Measurements from ENCODE around the gene CSTA. TPM values are rescaled to one million over a fixed set of nuclear protein-coding genes. Genes with fewer than 3 reads are reported as not detected.

CSTA gene
- total RNA-seq, 2 experiments from 2014 or later = not detected

- no peak for DNase-seq
- Mint-ChIP-seq H3K4me1 (ENCODE audit: low read depth) (no peaks in the 10 kb centered on the region), H3K27me3 (ENCODE audit: low read depth) (peaks cover 1% of the 10 kb centered on the region), H3K4me3 (no peak overlapping the region), H3K36me3 (ENCODE audit: low read depth) (no peaks in the 10 kb centered on the region), H3K9me3 (no peaks in the 10 kb centered on the region), H3K27ac (no peak overlapping the region)
- intact Hi-C loops (cut with micrococcal nuclease) = loop anchor here (1.0 to 10.0 kb wide), 2 partner anchors 50 to 368 kb away; no protein-coding TSS in a partner anchor
- CTCF ChIA-PET = interaction anchor here (0.8 to 2.7 kb wide), 11 partner anchors 12 to 756 kb away, joined by 3 to 15 read pairs (median 4); partner anchors contain the start of gene MIX23
Measured at GRCh38 chr3:122306622-122306953, 18.5 kb upstream of the CSTA start.

- no peak for DNase-seq
- no peak overlapping the region for H3K27ac Mint-ChIP-seq
- H3K36me3 Mint-ChIP-seq (ENCODE audit: low read depth) = no peaks in the 10 kb centered on the region
- intact Hi-C loops (cut with micrococcal nuclease) = loop anchor here (10.0 kb wide), 1 partner anchor 368 kb away; no protein-coding TSS in a partner anchor
- no peaks in the 10 kb centered on the region for H3K9me3 Mint-ChIP-seq
- no peak overlapping the region for H3K4me3 Mint-ChIP-seq
- peaks cover 1% of the 10 kb centered on the region for H3K27me3 Mint-ChIP-seq (ENCODE audit: low read depth)
- CTCF ChIA-PET = interaction anchor here (1.0 to 2.7 kb wide), 4 partner anchors 11 to 405 kb away, joined by 4 to 15 read pairs (median 6); no protein-coding TSS in a partner anchor
- H3K4me1 Mint-ChIP-seq (ENCODE audit: low read depth) = no peaks in the 10 kb centered on the region
Measured at GRCh38 chr3:122307094-122307687, 17.9 kb upstream of the CSTA start.

- no peak overlapping the region for H3K4me3 Mint-ChIP-seq
- H3K4me1 Mint-ChIP-seq (ENCODE audit: low read depth) = peaks cover 5% of the 10 kb centered on the region
- DNase-seq = no peak
- CTCF ChIA-PET = interaction anchor here (2.7 kb wide), 1 partner anchor 206 kb away, joined by 15 read pairs; no protein-coding TSS in a partner anchor
- H3K9me3 Mint-ChIP-seq = no peaks in the 10 kb centered on the region
- no peaks in the 10 kb centered on the region for H3K36me3 Mint-ChIP-seq (ENCODE audit: low read depth)
- intact Hi-C loops (cut with micrococcal nuclease) = loop anchor here (10.0 kb wide), 1 partner anchor 367 kb away; no protein-coding TSS in a partner anchor
- no peak overlapping the region for H3K27ac Mint-ChIP-seq
- H3K27me3 Mint-ChIP-seq (ENCODE audit: low read depth) = peaks cover 1% of the 10 kb centered on the region
Measured at GRCh38 chr3:122307976-122308375, 17.1 kb upstream of the CSTA start.

GRCh38 chr3:122310361-122310760 is 14.7 kb upstream of the CSTA start:
- DNase-seq = no peak
- CTCF ChIA-PET = interaction anchor here (0.6 to 0.7 kb wide), 2 partner anchors 10 to 48 kb away, joined by 3 to 6 read pairs; no protein-coding TSS in a partner anchor
- Mint-ChIP-seq H3K27me3 (ENCODE audit: low read depth) (no peaks in the 10 kb centered on the region), H3K36me3 (ENCODE audit: low read depth) (no peaks in the 10 kb centered on the region), H3K4me1 (ENCODE audit: low read depth) (peaks cover 8% of the 10 kb centered on the region), H3K9me3 (no peaks in the 10 kb centered on the region), H3K27ac (no peak overlapping the region), H3K4me3 (no peak overlapping the region)
- intact Hi-C loops (cut with micrococcal nuclease) = no loop called here

GRCh38 chr3:122312826-122313225 is 12.2 kb upstream of the CSTA start:
- no peaks in the 10 kb centered on the region for H3K36me3 Mint-ChIP-seq (ENCODE audit: low read depth)
- H3K9me3 Mint-ChIP-seq = no peaks in the 10 kb centered on the region
- intact Hi-C loops (cut with micrococcal nuclease) = no loop called here
- H3K4me1 Mint-ChIP-seq (ENCODE audit: low read depth) = peaks cover 8% of the 10 kb centered on the region
- no peak overlapping the region for H3K27ac Mint-ChIP-seq
- CTCF ChIA-PET = interaction anchor here (0.9 to 1.2 kb wide), 2 partner anchors 209 to 212 kb away, joined by 3 read pairs; no protein-coding TSS in a partner anchor
- H3K4me3 Mint-ChIP-seq = no peak overlapping the region
- no peak for DNase-seq
- no peaks in the 10 kb centered on the region for H3K27me3 Mint-ChIP-seq (ENCODE audit: low read depth)

GRCh38 chr3:122313281-122313680 is 11.8 kb upstream of the CSTA start:
- CTCF ChIA-PET = interaction anchor here (0.9 to 1.2 kb wide), 2 partner anchors 209 to 212 kb away, joined by 3 read pairs; no protein-coding TSS in a partner anchor

GRCh38 chr3:122314228-122314876 is 10.7 kb upstream of the CSTA start:
- intact Hi-C loops (cut with micrococcal nuclease) = no loop called here
- DNase-seq = no peak
- H3K4me1 Mint-ChIP-seq (ENCODE audit: low read depth) = peaks cover 8% of the 10 kb centered on the region
- CTCF ChIA-PET = interaction anchor here (0.6 to 0.8 kb wide), 2 partner anchors 10 to 438 kb away, joined by 3 to 4 read pairs; no protein-coding TSS in a partner anchor
- no peak overlapping the region for H3K4me3 Mint-ChIP-seq
- H3K27me3 Mint-ChIP-seq (ENCODE audit: low read depth) = no peaks in the 10 kb centered on the region
- H3K36me3 Mint-ChIP-seq (ENCODE audit: low read depth) = no peaks in the 10 kb centered on the region
- H3K27ac Mint-ChIP-seq = no peak overlapping the region
- peaks cover 2% of the 10 kb centered on the region for H3K9me3 Mint-ChIP-seq

More at GRCh38 chr3:122313281-122313680, 11.8 kb upstream of the CSTA start:
- no peaks in the 10 kb centered on the region for H3K36me3 Mint-ChIP-seq (ENCODE audit: low read depth)
- H3K27me3 Mint-ChIP-seq (ENCODE audit: low read depth) = no peaks in the 10 kb centered on the region
- H3K4me3 Mint-ChIP-seq = no peak overlapping the region
- peaks cover 8% of the 10 kb centered on the region for H3K4me1 Mint-ChIP-seq (ENCODE audit: low read depth)
- DNase-seq = no peak
- H3K27ac Mint-ChIP-seq = no peak overlapping the region
- intact Hi-C loops (cut with micrococcal nuclease) = no loop called here
- H3K9me3 Mint-ChIP-seq = no peaks in the 10 kb centered on the region

GRCh38 chr3:122315619-122316018 is 9.4 kb upstream of the CSTA start:
- H3K27me3 Mint-ChIP-seq (ENCODE audit: low read depth) = no peaks in the 10 kb centered on the region
- CTCF ChIA-PET = interaction anchor here (0.5 to 0.6 kb wide), 2 partner anchors 543 to 769 kb away, joined by 3 read pairs; no protein-coding TSS in a partner anchor
- DNase-seq = no peak
- H3K36me3 Mint-ChIP-seq (ENCODE audit: low read depth) = no peaks in the 10 kb centered on the region
- H3K4me3 Mint-ChIP-seq = no peak overlapping the region
- peaks cover 8% of the 10 kb centered on the region for H3K4me1 Mint-ChIP-seq (ENCODE audit: low read depth)
- intact Hi-C loops (cut with micrococcal nuclease) = no loop called here
- H3K27ac Mint-ChIP-seq = no peak overlapping the region
- H3K9me3 Mint-ChIP-seq = peaks cover 8% of the 10 kb centered on the region

- H3K9me3 Mint-ChIP-seq = peaks cover 8% of the 10 kb centered on the region
- H3K4me3 Mint-ChIP-seq = no peak overlapping the region
- no peak for DNase-seq
- H3K36me3 Mint-ChIP-seq (ENCODE audit: low read depth) = no peaks in the 10 kb centered on the region
- no peaks in the 10 kb centered on the region for H3K27me3 Mint-ChIP-seq (ENCODE audit: low read depth)
- intact Hi-C loops (cut with micrococcal nuclease) = no loop called here
- no peak overlapping the region for H3K27ac Mint-ChIP-seq
- H3K4me1 Mint-ChIP-seq (ENCODE audit: low read depth) = peaks cover 10% of the 10 kb centered on the region
- CTCF ChIA-PET = interaction anchor here (0.5 to 0.6 kb wide), 2 partner anchors 52 to 770 kb away, joined by 3 read pairs; no protein-coding TSS in a partner anchor
Measured at GRCh38 chr3:122316368-122316767, 8.7 kb upstream of the CSTA start.

- Mint-ChIP-seq H3K4me1 (ENCODE audit: low read depth) (peaks cover 19% of the 10 kb centered on the region), H3K9me3 (peaks cover 8% of the 10 kb centered on the region), H3K27me3 (ENCODE audit: low read depth) (no peaks in the 10 kb centered on the region), H3K4me3 (no peak overlapping the region), H3K27ac (no peak overlapping the region), H3K36me3 (ENCODE audit: low read depth) (no peaks in the 10 kb centered on the region)
- intact Hi-C loops (cut with micrococcal nuclease) = no loop called here
- CTCF ChIA-PET = interaction anchor here (1.2 kb wide), 1 partner anchor 11 kb away, joined by 4 read pairs; no protein-coding TSS in a partner anchor
- no peak for DNase-seq
Measured at GRCh38 chr3:122318620-122319019, 6.4 kb upstream of the CSTA start.

GRCh38 chr3:122322095-122323075 is 2.7 kb upstream of the CSTA start:
- no peaks in the 10 kb centered on the region for H3K27me3 Mint-ChIP-seq (ENCODE audit: low read depth)
- no peaks in the 10 kb centered on the region for H3K36me3 Mint-ChIP-seq (ENCODE audit: low read depth)
- H3K27ac Mint-ChIP-seq = peak overlapping the region; percentile 77
- intact Hi-C loops (cut with micrococcal nuclease) = loop anchor here (2.0 kb wide), 2 partner anchors 42 to 62 kb away; partner anchors contain the start of gene FAM162A
- CTCF ChIA-PET = interaction anchor here (0.7 to 1.6 kb wide), 7 partner anchors 16 to 221 kb away, joined by 3 to 6 read pairs (median 4); no protein-coding TSS in a partner anchor
- peaks cover 8% of the 10 kb centered on the region for H3K9me3 Mint-ChIP-seq
- DNase-seq = peak; percentile 73
- H3K4me3 Mint-ChIP-seq = no peak overlapping the region
- H3K4me1 Mint-ChIP-seq (ENCODE audit: low read depth) = peaks cover 22% of the 10 kb centered on the region
